Measurements from ENCODE around the gene PRRT3. TPM values are rescaled to one million over a fixed set of nuclear protein-coding genes. Genes with fewer than 3 reads are reported as not detected.
"Not testable (repeated sequence)": the region's sequence is repeated elsewhere in the genome, so short reads cannot be mapped to it uniquely, and the experiment has no call there.

Gene PRRT3
- total and polyA plus RNA-seq, 2 experiments from 2014 or later = 11.0 to 13.6 TPM

GRCh38 chr3:9940746-9941145 is 11.5 kb downstream of the PRRT3 start:
- Histone ChIP-seq H3K27ac (no peak overlapping the region), H3K4me3 (no peak overlapping the region), H3K36me3 (peaks cover 10% of the 10 kb centered on the region), H3K9me3 (ENCODE audit: low read depth) (no peaks in the 10 kb centered on the region), H3K27me3 (no peaks in the 10 kb centered on the region), H3K4me1 (ENCODE audit: low read depth) (no peaks in the 10 kb centered on the region)
- TF ChIP-seq CTCF (IDR thresholded peaks at IDR 0.05; ENCODE audit: low read depth, low read length) = no peak
- no peak for DNase-seq (ENCODE audit: low read depth in 1 of 2, low spot score in 1 of 2)

GRCh38 chr3:9939906-9940305 is 12.3 kb downstream of the PRRT3 start:
- not testable (repeated sequence) for H3K9me3 ChIP-seq (ENCODE audit: low read depth); H3K27ac ChIP-seq; H3K27me3 ChIP-seq; H3K4me1 ChIP-seq (ENCODE audit: low read depth); DNase-seq (ENCODE audit: low read depth in 1 of 2, low spot score in 1 of 2); H3K4me3 ChIP-seq; H3K36me3 ChIP-seq

GRCh38 chr3:9938966-9939365 is 13.2 kb downstream of the PRRT3 start:
- DNase-seq (ENCODE audit: low read depth in 1 of 2, low spot score in 1 of 2) = no peak
- no peak overlapping the region for H3K4me3 ChIP-seq
- no peak for TF ChIP-seq CTCF (IDR thresholded peaks at IDR 0.05; ENCODE audit: low read depth, low read length)

GRCh38 chr3:9937486-9938238 is 14.5 kb downstream of the PRRT3 start:
- H3K36me3 ChIP-seq = peaks cover 10% of the 10 kb centered on the region
- H3K4me1 ChIP-seq (ENCODE audit: low read depth) = no peaks in the 10 kb centered on the region
- no peaks in the 10 kb centered on the region for H3K27me3 ChIP-seq
- no peaks in the 10 kb centered on the region for H3K9me3 ChIP-seq (ENCODE audit: low read depth)
- H3K27ac ChIP-seq = no peak overlapping the region
- H3K4me3 ChIP-seq = no peak overlapping the region
- DNase-seq (ENCODE audit: low read depth in 1 of 2, low spot score in 1 of 2) = no peak
- no peak for TF ChIP-seq CTCF (IDR thresholded peaks at IDR 0.05; ENCODE audit: low read depth, low read length)

More at GRCh38 chr3:9938966-9939365, 13.2 kb downstream of the PRRT3 start:
- no peak overlapping the region for H3K27ac ChIP-seq
- no peaks in the 10 kb centered on the region for H3K4me1 ChIP-seq (ENCODE audit: low read depth)
- no peaks in the 10 kb centered on the region for H3K27me3 ChIP-seq
- peaks cover 10% of the 10 kb centered on the region for H3K36me3 ChIP-seq
- H3K9me3 ChIP-seq (ENCODE audit: low read depth) = no peaks in the 10 kb centered on the region

GRCh38 chr3:9935966-9936510 is 16.2 kb downstream of the PRRT3 start:
- H3K9me3 ChIP-seq (ENCODE audit: low read depth) = no peaks in the 10 kb centered on the region
- no peak for DNase-seq (ENCODE audit: low read depth in 1 of 2, low spot score in 1 of 2)
- no peak overlapping the region for H3K27ac ChIP-seq
- no peaks in the 10 kb centered on the region for H3K27me3 ChIP-seq
- no peaks in the 10 kb centered on the region for H3K4me1 ChIP-seq (ENCODE audit: low read depth)
- H3K4me3 ChIP-seq = no peak overlapping the region
- peaks cover 7% of the 10 kb centered on the region for H3K36me3 ChIP-seq
- no peak for TF ChIP-seq CTCF (IDR thresholded peaks at IDR 0.05; ENCODE audit: low read depth, low read length)

- Histone ChIP-seq H3K27me3 (no peaks in the 10 kb centered on the region), H3K27ac (no peak overlapping the region), H3K4me3 (no peak overlapping the region), H3K9me3 (ENCODE audit: low read depth) (no peaks in the 10 kb centered on the region), H3K4me1 (ENCODE audit: low read depth) (no peaks in the 10 kb centered on the region), H3K36me3 (peaks cover 6% of the 10 kb centered on the region)
- TF ChIP-seq CTCF (IDR thresholded peaks at IDR 0.05; ENCODE audit: low read depth, low read length) = no peak
- DNase-seq (ENCODE audit: low read depth in 1 of 2, low spot score in 1 of 2) = no peak
These were observed 17.2 kb downstream of the PRRT3 start for GRCh38 chr3:9934993-9935392.
